ENCODE data around the gene SERP1.
"Not testable (repeated sequence)": the region's sequence is repeated elsewhere in the genome, so short reads cannot be mapped to it uniquely, and the experiment has no call there.

The SERP1 gene

GRCh38 chr3:150538324-150539208 lies 7.7 kb downstream of the SERP1 start:
- no peak for DNase-seq

- DNase-seq: no peak
Observed at GRCh38 chr3:150535204-150535603, 11.1 kb downstream of the SERP1 start.

GRCh38 chr3:150531775-150532174 lies 14.5 kb downstream of the SERP1 start:
- DNase-seq: no peak

GRCh38 chr3:150528354-150528797 lies 17.9 kb downstream of the SERP1 start:
- DNase-seq: no peak

- no peak for DNase-seq
Observed at GRCh38 chr3:150527464-150528255, 18.6 kb downstream of the SERP1 start.

- DNase-seq: no peak
Observed at GRCh38 chr3:150523538-150523937, 22.8 kb downstream of the SERP1 start.

GRCh38 chr3:150521463-150521862 lies 24.8 kb downstream of the SERP1 start:
- DNase-seq: no peak

GRCh38 chr3:150520408-150520807 lies 25.9 kb downstream of the SERP1 start:
- DNase-seq: no peak

- DNase-seq: no peak
Observed at GRCh38 chr3:150519026-150519425, 27.3 kb downstream of the SERP1 start.

GRCh38 chr3:150515210-150515609 lies 31.1 kb downstream of the SERP1 start:
- DNase-seq: no peak

GRCh38 chr3:150511122-150511821 lies 35.0 kb downstream of the SERP1 start:
- no peak for DNase-seq

GRCh38 chr3:150509780-150510179 lies 36.5 kb downstream of the SERP1 start:
- DNase-seq: no peak

- no peak for DNase-seq
Observed at GRCh38 chr3:150508401-150508800, 37.9 kb downstream of the SERP1 start.

- no peak for DNase-seq
Observed at GRCh38 chr3:150504483-150504882, 41.8 kb downstream of the SERP1 start.

- DNase-seq: no peak
Observed at GRCh38 chr3:150503402-150504099, 42.7 kb downstream of the SERP1 start.

- DNase-seq: not testable (repeated sequence)
Observed at GRCh38 chr3:150500960-150501359, 45.3 kb downstream of the SERP1 start.

GRCh38 chr3:150497956-150498355 lies 48.3 kb downstream of the SERP1 start:
- DNase-seq: no peak

- no peak for DNase-seq
Observed at GRCh38 chr3:150495563-150496168, 50.6 kb downstream of the SERP1 start.

- no peak for DNase-seq
Observed at GRCh38 chr3:150495149-150495548, 51.1 kb downstream of the SERP1 start.

GRCh38 chr3:150494411-150494977 lies 51.8 kb downstream of the SERP1 start:
- no peak for DNase-seq
